Fibroblast of mammary gland (primary cell): ENCODE measurements around the gene CCDC92.

Experiments used
- DNase-seq: peaks from one replicate; pipeline ENCODE4 v3.0.0-alpha.2; 2010; ENCODE audit warnings: low read depth
- H3K4me3 ChIP-seq: 2 replicates; pipeline ENCODE4 v1.5.1; 2011; ENCODE audit warnings: low read depth, mild to moderate bottlenecking, low read length, moderate library complexity; ENCODE audit not compliant: control insufficient read depth
- TF ChIP-seq, protein P1 (sequence below): conservative IDR thresholded peaks from 2 replicates; pipeline ENCODE4 v1.5.1; 2011; ENCODE audit warnings: low read depth, low read length, inconsistent platforms; ENCODE audit not compliant: control insufficient read depth, insufficient read depth

Gene CCDC92

DNA sequence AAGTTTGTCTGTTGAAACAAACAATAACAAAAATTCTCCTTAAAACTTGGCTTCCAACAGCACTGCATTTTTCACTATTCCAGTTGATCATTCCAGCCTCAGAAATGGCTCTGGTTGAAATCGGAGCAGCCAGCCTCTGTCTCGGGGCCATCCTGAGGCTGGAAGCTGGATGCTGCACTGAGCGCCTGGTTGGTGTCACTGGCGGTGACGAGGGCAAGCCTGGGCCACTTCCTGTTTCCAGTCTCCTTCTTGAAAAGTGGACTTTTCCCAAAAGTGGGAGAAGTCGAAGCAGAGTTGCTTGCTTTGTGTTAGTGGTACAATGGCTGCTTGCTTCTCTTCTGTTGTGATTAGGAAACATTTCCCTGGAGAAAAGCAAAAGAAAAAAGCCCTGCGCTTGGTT is 48.7 kb downstream of the CCDC92 start:
- no peak for DNase-seq
- no peak overlapping the region for H3K4me3 ChIP-seq
- TF ChIP-seq, protein P1, sequence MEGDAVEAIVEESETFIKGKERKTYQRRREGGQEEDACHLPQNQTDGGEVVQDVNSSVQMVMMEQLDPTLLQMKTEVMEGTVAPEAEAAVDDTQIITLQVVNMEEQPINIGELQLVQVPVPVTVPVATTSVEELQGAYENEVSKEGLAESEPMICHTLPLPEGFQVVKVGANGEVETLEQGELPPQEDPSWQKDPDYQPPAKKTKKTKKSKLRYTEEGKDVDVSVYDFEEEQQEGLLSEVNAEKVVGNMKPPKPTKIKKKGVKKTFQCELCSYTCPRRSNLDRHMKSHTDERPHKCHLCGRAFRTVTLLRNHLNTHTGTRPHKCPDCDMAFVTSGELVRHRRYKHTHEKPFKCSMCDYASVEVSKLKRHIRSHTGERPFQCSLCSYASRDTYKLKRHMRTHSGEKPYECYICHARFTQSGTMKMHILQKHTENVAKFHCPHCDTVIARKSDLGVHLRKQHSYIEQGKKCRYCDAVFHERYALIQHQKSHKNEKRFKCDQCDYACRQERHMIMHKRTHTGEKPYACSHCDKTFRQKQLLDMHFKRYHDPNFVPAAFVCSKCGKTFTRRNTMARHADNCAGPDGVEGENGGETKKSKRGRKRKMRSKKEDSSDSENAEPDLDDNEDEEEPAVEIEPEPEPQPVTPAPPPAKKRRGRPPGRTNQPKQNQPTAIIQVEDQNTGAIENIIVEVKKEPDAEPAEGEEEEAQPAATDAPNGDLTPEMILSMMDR = no peak

DNA sequence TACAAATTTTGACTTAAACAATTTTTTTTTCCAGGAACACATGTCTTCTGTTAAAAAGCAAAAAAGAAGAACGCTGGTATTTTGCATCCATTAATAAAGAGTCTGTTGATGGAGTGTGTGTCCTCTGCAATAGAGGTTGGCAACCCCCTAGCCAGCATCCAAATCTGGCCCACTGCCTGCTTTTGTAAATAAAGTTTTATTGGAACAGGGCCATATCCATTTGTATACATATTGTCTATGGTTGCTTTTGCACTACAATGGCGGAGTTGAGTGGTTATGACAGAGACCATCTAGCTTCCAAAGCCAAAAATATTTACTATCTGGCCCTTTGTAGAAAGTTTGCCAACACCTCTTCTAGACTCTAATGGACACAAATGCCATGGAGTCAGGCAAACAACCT is 49.6 kb downstream of the CCDC92 start:
- no peak for DNase-seq
- no peak overlapping the region for H3K4me3 ChIP-seq
- TF ChIP-seq, protein P1 = no peak

DNA sequence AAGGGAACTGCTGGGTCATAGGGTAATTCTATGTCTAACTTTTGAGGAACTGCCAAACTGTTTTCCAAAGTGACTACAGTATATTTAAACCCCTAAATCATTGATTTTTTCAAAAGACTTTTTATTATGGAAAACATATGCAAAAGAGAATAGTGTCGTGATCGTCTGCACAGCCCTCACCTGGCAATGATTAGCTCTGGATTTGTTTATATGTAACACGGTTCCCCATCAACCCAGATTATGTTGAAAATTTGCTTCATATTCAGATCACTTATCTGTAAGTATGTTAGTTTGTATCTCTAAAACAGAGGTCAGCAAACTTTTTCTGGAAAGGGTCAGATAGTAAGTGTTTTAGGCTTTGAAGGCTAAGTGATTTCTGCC is 52.7 kb downstream of the CCDC92 start:
- TF ChIP-seq, protein P1 = no peak
- no peak overlapping the region for H3K4me3 ChIP-seq
- DNase-seq = no peak

DNA sequence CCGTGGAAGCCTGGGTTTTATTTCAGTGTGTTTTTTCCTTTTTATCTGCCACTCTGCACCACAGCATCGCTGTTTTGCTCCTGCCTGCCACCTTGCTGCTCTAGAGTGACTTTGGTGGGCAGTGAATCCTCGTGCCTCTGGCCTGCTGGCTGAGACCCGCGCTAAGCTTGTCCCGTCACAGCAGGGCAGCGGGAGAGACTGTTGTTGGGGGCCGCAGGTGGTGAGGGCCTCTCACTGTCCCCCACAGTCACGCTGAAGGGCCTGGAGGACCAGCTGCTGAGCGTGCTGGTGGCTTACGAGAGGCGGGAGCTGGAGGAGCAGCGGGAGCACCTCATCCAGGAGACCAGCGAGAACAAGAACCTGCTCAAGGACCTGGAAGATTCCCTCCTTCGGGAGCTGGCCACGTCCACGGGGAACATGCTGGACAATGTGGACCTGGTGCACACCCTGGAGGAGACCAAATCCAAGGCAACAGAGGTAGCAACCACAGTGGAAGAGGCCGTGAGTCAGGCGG is 55.2 kb downstream of the CCDC92 start:
- TF ChIP-seq, protein P1 = no peak
- H3K4me3 ChIP-seq = no peak overlapping the region
- no peak for DNase-seq

DNA sequence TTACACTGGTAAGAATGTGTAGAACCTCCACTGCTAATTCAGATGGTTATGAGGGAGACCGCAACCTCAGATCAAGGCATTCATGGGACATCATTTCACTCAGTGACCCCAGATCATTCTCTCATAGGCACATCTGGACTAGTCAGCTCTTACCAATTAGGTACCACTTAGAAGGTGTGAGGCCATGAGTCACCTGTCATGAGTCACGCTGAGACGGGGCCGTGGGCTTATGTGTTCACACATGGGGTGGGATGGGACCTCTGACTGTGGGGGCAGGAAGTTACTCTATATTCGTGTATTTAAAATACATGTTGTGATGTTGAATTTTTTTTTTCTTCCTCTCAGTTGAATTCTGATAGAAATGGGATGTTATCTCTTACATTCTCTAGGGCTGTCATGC is 55.9 kb downstream of the CCDC92 start:
- TF ChIP-seq, protein P1 = no peak
- peak; percentile 58 for DNase-seq
- H3K4me3 ChIP-seq = no peak overlapping the region

DNA sequence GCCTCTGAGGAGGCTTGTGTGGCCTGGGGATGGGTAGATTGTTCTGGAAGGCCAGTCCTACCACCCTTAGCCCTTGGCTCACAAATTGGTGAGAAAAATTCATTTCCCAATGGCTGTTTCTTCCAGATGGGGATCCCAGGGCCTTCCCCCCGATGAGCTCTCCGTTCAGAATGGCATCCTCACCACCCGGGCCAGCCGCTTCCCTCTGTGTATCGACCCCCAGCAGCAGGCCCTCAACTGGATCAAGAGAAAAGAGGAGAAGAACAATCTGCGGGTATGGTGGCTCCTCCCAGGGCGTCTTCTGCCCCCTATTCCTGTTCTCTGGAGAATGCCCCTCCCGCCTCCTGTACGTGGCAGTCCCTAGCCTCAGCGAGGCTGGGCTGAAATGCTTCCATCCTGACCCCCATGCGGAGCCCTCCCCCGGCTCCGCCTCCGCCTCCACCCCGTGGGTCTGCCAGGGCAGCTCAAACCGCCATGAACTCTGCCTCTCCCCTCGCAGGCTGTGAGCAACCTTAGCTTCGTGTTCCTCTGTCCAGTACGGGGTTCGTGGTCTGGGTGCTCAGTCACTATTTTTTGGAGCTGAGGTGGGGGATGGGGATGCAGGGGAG is 57.8 kb downstream of the CCDC92 start:
- DNase-seq = no peak
- TF ChIP-seq, protein P1 = no peak
- no peak overlapping the region for H3K4me3 ChIP-seq
